H1 (cell line): Measurements from ENCODE around the gene OR9A2.

Experiments used
- CTCF ChIP-seq, 3 experiments: IDR thresholded peaks; 1 replicate in 2 of 3; 2 replicates in 1 of 3; pipeline versions ENCODE4 v1.5.1 to v1.6.1; 2011; ENCODE audit warnings: low read length in 3 of 3, mild to moderate bottlenecking in 3 of 3, inconsistent platforms in 2 of 3, low read depth in 1 of 3, moderate library complexity in 1 of 3; ENCODE audit not compliant: insufficient read depth in 1 of 3; ENCODE audit errors: control extremely low read depth in 1 of 3
- JUND ChIP-seq: IDR thresholded peaks from 2 replicates; pipeline ENCODE4 v1.6.1; 2011; ENCODE audit warnings: mild to moderate bottlenecking, improper control_type of control experiment, low read length

- TF ChIP-seq JUND (no peak), CTCF (IDR thresholded peaks at IDR 0.05; ENCODE audit: control extremely low read depth in 1 of 3, insufficient read depth in 1 of 3, low read depth in 1 of 3, low read length in 3 of 3) (no peak)
Observed at GRCh38 chr7:143073556-143073955, 46.6 kb upstream of the OR9A2 start.
